Heart left ventricle (tissue), 13 donors: ENCODE measurements around the gene ZNF468.
"Not testable (repeated sequence)": the region's sequence is repeated elsewhere in the genome, so short reads cannot be mapped to it uniquely, and the experiment has no call there.

ENCODE experiments used
- CTCF ChIP-seq, 12 donors: fragments of 200-600 bp; sonication (generic) in 4 of 12; IDR thresholded peaks; one replicate each; pipeline versions ENCODE4 v1.5.0 to v1.8.0; 2018 to 2022; ENCODE audit warnings: antibody characterized with exemption in 12 of 12, mild to moderate bottlenecking in 5 of 12
- POLR2A ChIP-seq, 2 donors: fragments of 450-650 bp; IDR thresholded peaks; one replicate each; pipeline ENCODE4 v1.6.1; 2017; ENCODE audit warnings: antibody characterized with exemption in 2 of 2, mild to moderate bottlenecking in 2 of 2, moderate library complexity in 2 of 2
- donor health status: ischemic (EF 13 %, LVEDD 7.1; RV severe dilation, severe dysfunction).
- donor health status: DM: no; HTN: yes; CAD: no.
- donor health status: DM: no; HTN: no; CAD: no.
- donor health status: ischemic (EF 25% LVEDD 6.9; RV normal size, moderate dysfunction).
- donor health status: ischemic (EF 25% LVEDD 5.7; RV mildly dilated, moderate dysfunction).
- donor health status: ischemic (EF 35%, LVEDD 5.7; RV mildly dilated, moderate dysfunction).
- donor health status: nonischemic (EF 11% LVEDD 7.7; RV severe dilation, severe dysfunction).
- donor health status: DM: yes; HTN: yes; CAD: no.
- donor health status: PGD.
- donor health status: ischemic (EF 29% LVEDD 5.4; RV normal size, mild dysfunction).
- donor health status: nonischemic (EF 23%, LVEDD 6.1; RV moderate dilation, normal function).

GRCh38 chr19:52834289-52834688 lies 23.1 kb downstream of the ZNF468 start:
- TF ChIP-seq CTCF, POLR2A (IDR thresholded peaks at IDR 0.05): not testable (repeated sequence)
